ENCODE measurements around the gene SIT1.

Gene SIT1

DNA sequence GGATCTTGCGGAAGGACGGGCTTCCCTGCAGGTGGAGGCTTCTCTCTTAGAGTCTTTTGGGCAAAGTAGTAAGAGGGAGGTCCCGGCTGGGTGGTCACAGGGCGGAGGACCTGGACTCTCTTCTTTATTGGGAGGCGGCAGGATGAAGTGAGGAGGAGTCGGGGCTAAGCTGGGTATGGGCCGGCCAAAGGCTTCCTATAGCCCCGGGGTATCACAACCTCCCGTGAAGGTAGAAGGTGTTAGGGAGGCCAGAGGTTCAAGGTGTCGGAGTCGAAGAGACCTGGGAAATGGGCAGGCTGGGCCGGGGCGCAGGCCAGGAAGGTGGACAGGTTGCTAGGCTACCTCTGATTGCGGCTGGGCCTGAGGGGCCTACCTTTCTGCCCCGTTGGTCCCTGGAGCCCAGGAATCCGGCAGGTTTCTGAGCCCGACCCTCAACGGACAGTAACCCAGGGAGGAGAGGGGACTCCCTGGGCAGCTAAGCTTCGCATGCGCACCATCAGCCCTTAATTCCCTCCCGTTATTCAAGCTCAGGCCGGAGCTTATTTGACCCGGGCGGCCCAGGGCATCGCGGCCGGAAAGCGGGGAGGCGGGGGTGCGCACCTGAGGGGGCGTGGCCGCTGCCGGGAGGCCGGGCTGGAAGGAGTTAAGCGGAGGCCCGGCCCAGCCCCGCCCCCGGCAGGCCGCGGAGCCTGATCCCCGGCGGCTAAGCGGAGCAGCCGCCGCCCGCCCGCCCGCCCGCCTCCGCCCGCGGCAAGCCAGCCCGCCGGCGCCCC lies 46.0 kb downstream of the SIT1 start, which contains the start of gene TESK1:
TSS of gene TESK1 (plus strand) at position 685 of the 773 bp plus-strand sequence. CDS start 358 bp downstream, outside the sequence.
- Histone ChIP-seq H3K27me3 (ENCODE audit: control insufficient read depth, insufficient read depth, low read length) (no peaks in the 10 kb centered on the region), H3K27ac (ENCODE audit: low read depth, low read length) (peak within 1 kb of the TSS; percentile 94), H3K9ac (ENCODE audit: low read length) (peak within 1 kb of the TSS; percentile 79), H3K4me3 (ENCODE audit: low read length) (peak within 1 kb of the TSS; percentile 94), H3K36me3 (ENCODE audit: control insufficient read depth, insufficient read depth, low read length) (peaks cover 19% of the 10 kb centered on the region), H3K4me1 (ENCODE audit: control insufficient read depth, insufficient read depth, low read length) (peaks cover 15% of the 10 kb centered on the region)

DNA sequence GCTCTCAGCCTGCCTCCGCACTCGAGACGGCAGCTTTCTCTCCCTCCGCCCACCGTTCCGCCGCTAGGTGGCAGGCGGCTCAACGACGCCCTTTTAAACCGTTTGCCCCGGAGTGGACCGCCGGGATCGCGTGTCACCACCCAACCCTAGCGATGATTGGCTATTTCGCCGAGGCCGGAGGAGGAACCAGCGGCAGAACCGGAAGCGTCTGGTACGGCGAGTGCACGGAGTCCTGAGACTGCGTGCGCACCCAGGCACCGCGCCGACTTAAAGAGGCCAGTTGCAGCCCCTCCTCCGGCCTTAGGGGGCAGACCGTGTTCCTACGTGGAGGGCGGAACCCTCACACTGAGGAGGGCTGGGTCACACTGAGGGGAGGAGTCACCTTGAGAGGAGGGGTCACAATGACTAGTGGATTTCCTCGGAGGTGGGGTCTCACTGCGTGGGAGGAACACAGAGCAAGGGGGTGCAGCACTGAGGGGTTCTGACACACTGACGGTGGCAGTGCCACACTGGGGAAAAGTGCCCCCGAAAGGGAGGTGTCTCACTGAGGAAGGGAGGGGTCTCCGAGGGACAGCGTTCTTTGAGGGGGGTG lies 46.6 kb downstream of the SIT1 start:
- H3K36me3 ChIP-seq (ENCODE audit: control insufficient read depth, insufficient read depth, low read length): peaks cover 19% of the 10 kb centered on the region
- no peaks in the 10 kb centered on the region for H3K27me3 ChIP-seq (ENCODE audit: control insufficient read depth, insufficient read depth, low read length)
- H3K4me1 ChIP-seq (ENCODE audit: control insufficient read depth, insufficient read depth, low read length): peaks cover 15% of the 10 kb centered on the region
- H3K27ac ChIP-seq (ENCODE audit: low read depth, low read length): peak overlapping the region; percentile 94
- peak overlapping the region; percentile 79 for H3K9ac ChIP-seq (ENCODE audit: low read length)
- H3K4me3 ChIP-seq (ENCODE audit: low read length): peak overlapping the region; percentile 94

DNA sequence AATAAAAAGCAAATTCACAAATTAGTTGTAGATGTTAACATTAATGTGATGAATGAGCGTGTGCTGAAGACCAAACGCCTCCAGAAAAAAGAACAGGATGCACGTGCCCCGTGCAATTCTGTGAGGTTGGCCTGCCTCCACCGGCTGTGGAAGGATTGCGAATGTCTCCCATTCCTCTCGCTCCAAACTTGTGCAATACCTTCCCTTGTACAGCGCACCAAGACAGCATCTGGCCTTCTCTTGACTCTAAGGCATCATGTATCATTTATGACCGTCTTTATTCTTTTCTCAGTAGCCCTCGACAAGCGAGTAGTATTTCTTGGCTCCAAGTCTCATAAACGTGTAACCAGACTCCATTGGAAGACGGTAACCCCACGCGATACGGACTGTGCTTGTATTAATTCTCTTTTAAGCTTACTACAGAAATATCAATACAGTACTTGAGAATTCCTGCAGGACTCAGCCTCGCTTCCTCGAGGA lies 47.2 kb downstream of the SIT1 start:
- H3K27ac ChIP-seq (ENCODE audit: low read depth, low read length): peak overlapping the region; percentile 83
- peaks cover 15% of the 10 kb centered on the region for H3K36me3 ChIP-seq (ENCODE audit: control insufficient read depth, insufficient read depth, low read length)
- peak overlapping the region; percentile 34 for H3K9ac ChIP-seq (ENCODE audit: low read length)
- no peaks in the 10 kb centered on the region for H3K27me3 ChIP-seq (ENCODE audit: control insufficient read depth, insufficient read depth, low read length)
- peaks cover 15% of the 10 kb centered on the region for H3K4me1 ChIP-seq (ENCODE audit: control insufficient read depth, insufficient read depth, low read length)
- H3K4me3 ChIP-seq (ENCODE audit: low read length): peak overlapping the region; percentile 63

DNA sequence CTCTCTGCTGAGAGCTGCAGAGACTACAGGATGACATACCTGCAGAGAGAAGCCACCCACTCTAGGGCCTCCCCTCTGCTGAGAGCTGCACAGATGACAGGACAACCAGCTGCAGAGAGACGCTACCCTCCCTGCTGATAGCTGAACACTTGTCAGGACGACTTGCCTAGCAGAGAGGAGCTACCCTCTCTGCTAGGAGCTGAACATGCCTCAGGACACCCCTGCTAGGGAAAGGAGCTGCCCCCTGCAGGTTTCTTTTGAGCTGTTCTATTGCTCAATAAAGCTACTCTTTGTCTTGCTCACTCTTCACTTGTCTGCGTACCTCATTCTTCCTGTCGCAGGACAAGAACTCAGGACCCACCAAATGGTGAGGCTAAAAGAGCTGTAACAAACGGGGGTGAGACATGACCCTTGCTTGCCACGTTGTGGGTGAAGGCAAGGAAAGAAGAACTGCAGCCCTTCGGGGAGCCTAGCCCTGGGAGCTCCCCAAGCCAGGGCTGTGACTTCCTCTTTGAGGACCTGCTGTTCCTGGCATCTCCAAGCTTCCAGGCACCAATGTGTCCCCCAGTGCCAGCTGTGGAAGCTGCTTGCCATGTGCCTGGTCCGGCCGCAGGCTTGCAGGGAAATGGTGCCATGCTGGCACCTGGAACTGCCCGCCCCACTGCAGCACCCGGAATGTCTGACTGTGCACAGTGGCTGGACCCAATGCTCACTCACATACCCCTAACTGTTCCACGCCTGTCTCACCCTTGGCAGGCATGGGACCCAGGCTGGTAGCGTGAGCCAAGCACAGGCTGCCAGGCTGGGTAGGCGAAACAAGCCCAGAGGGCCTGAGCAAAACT lies 50.7 kb downstream of the SIT1 start:
- Histone ChIP-seq H3K4me3 (ENCODE audit: low read length) (no peak overlapping the region), H3K9ac (ENCODE audit: low read length) (no peak overlapping the region), H3K27me3 (ENCODE audit: control insufficient read depth, insufficient read depth, low read length) (no peaks in the 10 kb centered on the region), H3K27ac (ENCODE audit: low read depth, low read length) (no peak overlapping the region), H3K4me1 (ENCODE audit: control insufficient read depth, insufficient read depth, low read length) (peaks cover 5% of the 10 kb centered on the region), H3K36me3 (ENCODE audit: control insufficient read depth, insufficient read depth, low read length) (no peaks in the 10 kb centered on the region)

All from rectal smooth muscle tissue (tissue), 1 donor.